D721Med (cell line): ENCODE results near the gene BBS1.

ENCODE experiments used
- DNase-seq: peaks from one replicate; pipeline ENCODE4 v3.0.0; 2011; ENCODE audit warnings: low spot score; ENCODE audit not compliant: insufficient read length
- FAIRE-seq: peaks from 2 replicates; lab custom pipeline; 2011; peaks lifted over from hg19 to GRCh38; lab: Jason Lieb, UNC
- CTCF ChIP-seq: IDR thresholded peaks from 2 replicates; pipeline ENCODE4 v1.5.1; 2012; ENCODE audit warnings: mild to moderate bottlenecking, control low read depth; ENCODE audit not compliant: insufficient read depth; ENCODE audit errors: missing control alignments

Gene BBS1

GRCh38 chr11:66568124-66568916, 57.9 kb downstream of the BBS1 start, which contains the start of gene CTSF:
CTSF (minus strand) TSS chr11:66568606; CDS start chr11:66568486, 120 bp downstream.
- no peak for TF ChIP-seq CTCF
- DNase-seq (peak; percentile 100), FAIRE-seq (no peak)

GRCh38 chr11:66569076-66569475, 58.6 kb downstream of the BBS1 start:
- FAIRE-seq (no peak), DNase-seq (no peak)
- no peak for TF ChIP-seq CTCF

GRCh38 chr11:66570079-66570849, 59.8 kb downstream of the BBS1 start:
- DNase-seq (no peak), FAIRE-seq (no peak)
- TF ChIP-seq CTCF = no peak

- FAIRE-seq = no peak
- TF ChIP-seq CTCF = no peak
- no peak for DNase-seq
These were observed 60.4 kb downstream of the BBS1 start for GRCh38 chr11:66570850-66571180.

GRCh38 chr11:66579017-66579606, 68.7 kb downstream of the BBS1 start:
- DNase-seq (peak; percentile 92), FAIRE-seq (no peak)
- peak; percentile 84 for TF ChIP-seq CTCF

GRCh38 chr11:66580803-66581202, 70.4 kb downstream of the BBS1 start:
- TF ChIP-seq CTCF = no peak
- DNase-seq = no peak
- FAIRE-seq = no peak
